CD4-positive, alpha-beta T cell treated with Interleukin-17A for 1 hour (primary cell): ENCODE results near the gene GMCL2.
A peak's percentile ranks its signal among the peaks of the same experiment; 100 is the strongest.

Source experiments
- DNase-seq: peaks from one replicate; pipeline ENCODE4 v3.0.0-alpha.2; 2020

GMCL2 gene

DNA sequence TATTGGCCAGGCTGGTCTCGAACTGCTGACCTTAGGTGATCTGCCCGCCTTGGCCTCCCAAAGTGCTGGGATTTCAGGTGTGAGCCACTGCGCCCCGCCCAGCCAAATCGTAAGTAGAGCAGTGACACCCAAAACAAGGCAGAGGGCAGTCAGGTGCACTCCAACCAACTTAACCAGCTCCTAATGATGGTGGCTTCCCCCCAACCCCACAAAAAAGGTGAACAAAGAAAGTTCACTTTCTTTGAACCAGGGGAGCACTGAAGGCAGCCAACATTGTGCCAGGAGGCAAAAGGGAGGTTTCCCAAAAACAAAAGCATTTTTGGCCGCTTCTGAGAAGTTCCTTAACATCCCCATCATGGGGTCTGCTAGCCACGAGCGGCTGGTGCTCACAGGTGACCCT is 9.6 kb downstream of the GMCL2 start:
- no peak for DNase-seq

- no peak for DNase-seq
These were observed 10.4 kb downstream of the GMCL2 start for GRCh38 chr5:178176791-178177190.

GRCh38 chr5:178174456-178174855 is 12.7 kb downstream of the GMCL2 start:
- no peak for DNase-seq

- DNase-seq = no peak
These were observed 16.7 kb downstream of the GMCL2 start for GRCh38 chr5:178170455-178170854.

DNA sequence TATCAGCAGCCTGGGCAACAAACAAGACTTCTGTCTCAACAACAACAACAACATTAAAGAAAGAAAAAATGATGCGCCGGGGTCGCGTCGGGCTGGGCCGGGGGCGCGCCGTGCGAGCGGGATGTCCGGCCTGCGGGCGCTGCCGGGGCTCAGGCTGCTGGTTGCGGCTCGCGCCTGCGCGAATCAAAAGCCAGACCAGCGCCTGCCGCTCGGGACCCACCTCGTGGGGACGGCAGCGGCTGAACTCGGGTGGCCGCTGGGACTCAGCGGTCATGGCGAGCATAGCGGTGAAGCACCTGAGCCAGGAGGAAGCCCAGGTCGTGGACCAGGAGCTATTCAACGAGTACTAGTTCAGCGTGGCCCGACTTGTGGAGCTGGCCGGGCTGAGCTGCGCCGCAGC is 21.6 kb downstream of the GMCL2 start:
- no peak for DNase-seq

DNA sequence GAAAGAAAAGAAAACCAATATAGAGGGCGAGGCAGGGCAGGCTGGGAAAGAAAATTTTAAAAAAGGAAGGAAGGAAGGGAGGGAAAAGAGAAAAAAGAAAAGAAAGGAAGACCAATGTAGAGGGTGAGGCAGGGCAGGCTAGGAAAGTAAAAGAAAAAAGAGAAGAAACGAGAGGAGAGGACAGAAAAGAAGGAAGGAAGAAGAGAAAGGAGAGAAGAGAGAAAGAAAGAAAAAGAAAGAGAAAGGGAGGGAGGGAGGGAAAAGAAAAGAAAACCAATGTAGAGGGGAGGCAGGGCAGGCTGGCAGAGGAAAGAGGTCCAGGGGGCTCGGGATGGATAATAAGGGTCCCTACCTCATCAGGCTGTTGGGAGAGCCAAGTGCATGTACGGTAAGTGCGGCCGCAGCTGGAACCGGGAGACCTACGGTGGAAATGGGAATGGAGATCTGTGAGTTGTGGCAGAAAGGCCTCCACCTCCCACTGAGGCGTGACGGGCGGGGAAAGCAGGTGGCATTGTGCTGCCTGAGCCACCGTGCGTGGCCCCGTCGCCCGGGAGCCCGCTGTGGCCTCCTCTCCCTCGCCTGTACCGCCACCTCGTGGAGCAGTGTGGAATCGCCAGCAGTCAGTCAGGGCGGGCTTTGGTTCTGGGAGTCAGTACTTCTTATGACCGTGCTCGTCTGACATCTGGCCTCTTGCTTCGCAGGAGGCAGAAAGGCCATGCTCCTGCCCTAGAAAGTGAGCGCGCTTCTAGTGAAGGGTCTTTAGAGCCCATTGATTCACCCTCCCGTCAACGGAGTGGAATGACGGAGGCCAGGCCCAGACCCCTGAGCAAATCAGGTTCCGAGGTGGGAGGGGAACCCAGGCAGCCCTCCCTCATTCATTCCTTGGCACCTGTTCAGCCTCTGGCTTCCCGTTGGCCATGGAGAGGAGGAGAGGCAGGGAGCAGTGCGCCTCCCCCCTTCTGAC is 23.1 kb downstream of the GMCL2 start:
- peak; percentile 91 for DNase-seq

- DNase-seq = no peak
These were observed 24.7 kb downstream of the GMCL2 start for GRCh38 chr5:178162481-178162880.

GRCh38 chr5:178160176-178160575 is 27.0 kb downstream of the GMCL2 start:
- no peak for DNase-seq

- DNase-seq = no peak
These were observed 32.1 kb downstream of the GMCL2 start for GRCh38 chr5:178155065-178155464.

DNA sequence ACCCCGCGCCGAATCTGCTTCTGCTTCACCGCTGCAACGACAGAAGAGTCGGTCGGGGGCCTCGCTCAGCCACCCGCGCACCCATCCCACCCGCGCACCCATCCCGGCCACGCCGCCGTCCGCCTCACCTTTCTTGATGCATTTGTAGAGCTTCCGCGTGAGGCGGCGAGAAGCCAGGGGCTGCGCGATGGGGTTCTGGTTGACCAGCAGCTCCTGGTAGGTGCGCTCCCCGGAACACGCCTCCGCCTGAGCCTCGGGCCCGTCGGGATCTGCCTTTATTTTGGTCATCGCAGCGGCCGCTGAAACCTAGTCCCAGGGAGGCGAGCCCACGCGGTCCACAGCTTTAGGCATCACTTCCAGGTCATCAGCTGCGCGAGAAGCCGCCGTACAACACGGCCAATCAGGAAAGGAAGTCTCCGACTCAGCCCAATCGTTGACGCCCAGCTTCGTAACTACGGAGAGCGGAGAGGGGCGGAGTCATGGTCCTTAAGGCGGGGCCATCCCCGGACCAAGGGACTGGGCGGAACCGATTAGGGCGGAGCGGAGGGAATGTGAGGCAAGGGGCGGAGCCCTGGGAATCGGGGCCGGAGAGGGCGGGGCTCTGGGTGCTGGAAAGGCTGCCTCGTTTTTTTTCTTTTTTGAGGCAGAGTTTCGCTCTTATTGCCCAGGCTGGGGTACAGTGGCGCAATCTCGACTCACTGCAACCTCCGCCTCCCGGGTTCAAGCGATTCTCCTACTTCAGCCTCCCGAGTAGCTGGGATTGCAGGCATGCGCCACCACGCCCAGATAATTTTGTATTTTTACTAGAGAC is 33.4 kb downstream of the GMCL2 start, which contains the start of gene NHP2:
NHP2 (minus strand) TSS at position 356 of the 811 bp plus-strand sequence; CDS start at position 288, 68 bp downstream.
- DNase-seq = peak; percentile 98

GRCh38 chr5:178152491-178153444 is 34.4 kb downstream of the GMCL2 start:
- no peak for DNase-seq

GRCh38 chr5:178150977-178151734 is 36.0 kb downstream of the GMCL2 start:
- no peak for DNase-seq

GRCh38 chr5:178149199-178149932 is 37.8 kb downstream of the GMCL2 start:
- no peak for DNase-seq

DNA sequence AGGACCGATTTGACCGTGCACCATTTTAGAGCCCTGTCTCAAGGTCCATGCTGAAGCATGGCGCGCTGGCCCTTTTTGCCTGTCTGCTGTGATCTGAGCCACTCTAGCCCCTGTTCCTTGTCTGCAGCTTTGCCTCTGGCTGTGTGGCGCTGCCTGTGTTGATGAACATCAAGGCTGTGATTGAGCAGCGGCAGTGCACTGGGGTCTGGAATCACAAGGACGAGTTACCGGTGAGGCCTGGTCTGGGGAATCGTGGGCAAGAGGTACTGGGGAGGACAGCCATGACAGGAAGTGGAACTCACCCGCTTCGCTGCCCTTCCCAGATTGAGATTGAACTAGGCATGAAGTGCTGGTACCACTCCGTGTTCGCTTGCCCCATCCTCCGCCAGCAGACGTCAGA is 39.8 kb downstream of the GMCL2 start:
- DNase-seq = no peak

DNA sequence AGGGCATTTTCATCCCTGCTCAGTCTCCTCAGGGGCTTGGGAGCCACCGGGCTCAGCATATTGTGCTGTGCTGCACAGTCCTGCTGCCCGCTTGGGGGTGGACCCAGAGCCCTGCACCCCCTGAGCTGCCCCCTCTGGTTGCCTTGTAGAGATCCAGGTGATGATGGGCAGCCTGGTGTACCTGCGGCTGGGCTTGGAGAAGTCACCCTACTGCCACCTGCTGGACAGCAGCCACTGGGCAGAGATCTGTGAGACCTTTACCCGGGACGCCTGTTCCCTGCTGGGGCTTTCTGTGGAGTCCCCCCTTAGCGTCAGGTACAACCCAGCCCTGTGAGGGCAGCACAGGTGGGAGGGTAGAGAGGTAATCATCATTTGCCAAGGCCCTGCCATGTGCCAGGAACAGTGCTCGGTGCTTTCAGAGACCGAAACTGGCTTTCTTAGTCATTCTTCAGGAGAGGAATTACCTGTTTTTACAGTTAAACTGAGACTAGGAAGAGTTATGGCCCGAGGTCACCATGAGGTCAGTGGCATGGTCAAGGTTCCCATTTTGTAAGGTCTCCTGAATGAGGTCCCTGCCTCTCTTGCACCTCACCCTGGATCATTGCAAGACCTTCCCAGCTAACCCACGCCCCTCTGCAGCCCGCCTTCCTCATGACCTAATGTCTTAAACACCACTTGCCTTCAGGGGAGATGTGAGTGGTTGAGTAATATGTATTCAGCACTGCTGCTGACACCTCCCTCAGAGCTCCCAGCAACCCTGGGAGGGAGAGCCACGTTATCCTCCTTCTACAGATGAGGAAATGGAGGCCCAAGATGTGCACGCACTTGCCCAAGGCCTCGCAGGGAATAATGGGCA is 41.0 kb downstream of the GMCL2 start:
- DNase-seq = peak; percentile 80

DNA sequence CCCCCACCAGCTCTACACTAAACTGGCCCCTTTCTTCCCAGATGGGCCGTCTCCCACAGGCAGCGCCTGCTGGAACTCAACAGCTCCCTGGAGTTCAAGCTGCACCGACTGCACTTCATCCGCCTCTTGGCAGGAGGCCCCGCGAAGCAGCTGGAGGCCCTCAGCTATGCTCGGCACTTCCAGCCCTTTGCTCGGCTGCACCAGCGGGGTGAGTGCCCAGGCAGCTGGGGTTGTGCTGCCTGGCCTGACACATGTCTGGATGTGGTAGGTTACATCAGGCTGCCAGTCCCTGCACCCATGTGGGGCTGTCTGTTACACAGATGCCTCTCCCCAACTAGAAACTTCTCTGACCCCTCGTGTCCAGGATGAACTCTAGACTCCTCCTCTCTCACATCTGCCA is 43.3 kb downstream of the GMCL2 start:
- no peak for DNase-seq

- no peak for DNase-seq
These were observed 43.9 kb downstream of the GMCL2 start for GRCh38 chr5:178143246-178143645.

- DNase-seq = no peak
These were observed 44.5 kb downstream of the GMCL2 start for GRCh38 chr5:178142642-178143041.

- DNase-seq = no peak
These were observed 45.6 kb downstream of the GMCL2 start for GRCh38 chr5:178141550-178141949.

DNA sequence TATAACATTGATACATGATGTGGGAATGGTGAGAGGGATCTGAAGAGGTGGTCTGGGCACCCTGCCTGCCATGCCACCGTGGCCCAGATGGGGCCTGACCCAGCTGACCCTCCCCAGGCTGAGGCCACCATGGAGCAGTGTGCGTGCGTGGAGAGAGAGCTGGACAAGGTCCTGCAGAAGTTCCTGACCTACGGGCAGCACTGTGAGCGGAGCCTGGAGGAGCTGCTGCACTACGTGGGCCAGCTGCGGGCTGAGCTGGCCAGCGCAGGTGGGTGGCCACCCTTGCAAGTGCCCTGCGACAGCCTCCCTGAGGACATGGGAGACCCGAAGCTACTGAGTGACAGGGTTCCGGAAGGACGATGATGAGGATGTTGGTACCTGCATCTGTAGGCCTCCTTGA is 49.2 kb downstream of the GMCL2 start:
- no peak for DNase-seq
